CD4-positive, alpha-beta T cell (primary cell): ENCODE measurements around the gene HSD17B13. TPM values are rescaled to one million over a fixed set of nuclear protein-coding genes. Genes with fewer than 3 reads are reported as not detected.

Source experiments
- ATAC-seq: fragments of 200-7000 bp; cut with Tn5 transposase; one replicate; pipeline ENCODE4 v1.10.0; 2022; ENCODE audit warnings: mild to moderate bottlenecking; ENCODE audit not compliant: poor library complexity
- CTCF ChIA-PET: fragments of 350-600 bp; sonication (Branson Sonifier 250); formaldehyde crosslinking; loops from one replicate; lab custom pipeline; 2021; ENCODE audit warnings: antibody characterized with exemption, inconsistent platforms; lab: Charles Lee
- POLR2A ChIA-PET: fragments of 350-600 bp; sonication (Branson Sonifier 250); formaldehyde crosslinking; loops from one replicate; lab custom pipeline; 2021; ENCODE audit warnings: antibody characterized with exemption, inconsistent platforms; lab: Charles Lee
- DNase-seq, 14 experiments: peaks; one replicate each; pipeline ENCODE4 v3.0.0-alpha.2; 2013 to 2020; ENCODE audit warnings: mixed read lengths in 2 of 14
- H3K27ac ChIP-seq, 2 donors: one replicate each; pipeline versions ENCODE4 v1.5.1 to v1.7.0; 2013; ENCODE audit warnings: low read length in 2 of 2, low read depth in 1 of 2, mild to moderate bottlenecking in 1 of 2
- H3K27me3 ChIP-seq, 2 experiments: 1 replicate in 1 of 2; 2 replicates in 1 of 2; pipeline versions ENCODE4 v1.6.1 to v1.7.0; 2013; ENCODE audit warnings: low read length in 2 of 2, control low read depth in 1 of 2, mild to moderate bottlenecking in 1 of 2, moderate library complexity in 1 of 2; ENCODE audit not compliant: insufficient read depth in 2 of 2, control insufficient read depth in 1 of 2
- H3K36me3 ChIP-seq: one replicate; pipeline ENCODE4 v1.6.1; 2013; ENCODE audit warnings: low read length, control low read depth; ENCODE audit not compliant: insufficient read depth
- H3K4me1 ChIP-seq: one replicate; pipeline ENCODE4 v1.6.1; 2013; ENCODE audit warnings: low read length, control low read depth; ENCODE audit not compliant: insufficient read depth
- H3K4me3 ChIP-seq: one replicate; pipeline ENCODE4 v1.5.1; 2013; ENCODE audit warnings: mild to moderate bottlenecking, low read length, moderate library complexity
- H3K9me3 ChIP-seq, 2 experiments: 1 replicate in 1 of 2; 2 replicates in 1 of 2; pipeline versions ENCODE4 v1.6.1 to v1.7.0; 2013; ENCODE audit warnings: low read length in 2 of 2, mild to moderate bottlenecking in 2 of 2, control low read depth in 1 of 2, moderate library complexity in 1 of 2; ENCODE audit not compliant: control insufficient read depth in 1 of 2, insufficient read depth in 1 of 2
- H3K27ac Mint-ChIP-seq: one replicate; pipeline ENCODE4 v1.8.0; 2020; ENCODE audit warnings: mixed read lengths
- H3K27me3 Mint-ChIP-seq: one replicate; pipeline ENCODE4 v1.8.0; 2021; ENCODE audit warnings: mixed read lengths
- H3K36me3 Mint-ChIP-seq: one replicate; pipeline ENCODE4 v1.8.0; 2021; ENCODE audit warnings: low read depth, mixed read lengths
- H3K4me1 Mint-ChIP-seq: one replicate; pipeline ENCODE4 v1.8.0; 2021; ENCODE audit warnings: low read depth, mixed read lengths
- H3K4me3 Mint-ChIP-seq: one replicate; pipeline ENCODE4 v1.8.0; 2020; ENCODE audit warnings: mild to moderate bottlenecking, mixed read lengths
- H3K9me3 Mint-ChIP-seq: one replicate; pipeline ENCODE4 v1.8.0; 2020; ENCODE audit warnings: mixed read lengths
- CTCF ChIP-seq: fragments of 200-600 bp; IDR thresholded peaks from one replicate; pipeline ENCODE4 v1.8.0; 2022; ENCODE audit warnings: antibody characterized with exemption, mild to moderate bottlenecking
- intact Hi-C, 2 experiments: fragments of 100-400 bp; cut with DNase I in 1 of 2; cut with micrococcal nuclease in 1 of 2; formaldehyde crosslinking; loops; one replicate each; pipeline versions ENCODE4 v1.15.1 to v1.9.0; 2023 to 2025; cut with DNase I, micrococcal nuclease
- total RNA-seq, 174 experiments: library from RNA in 2 of 174; stranded (reverse) in 2 of 174; gene quantifications; one replicate each; pipeline ENCODE4 v1.2.3 and lab custom pipeline; 2021 to 2026

The HSD17B13 gene
- total RNA-seq, 2 experiments from 2014 or later: 0.17 to 0.27 TPM

- intact Hi-C loops: no loop called here
- no peaks in the 10 kb centered on the region for H3K27me3 ChIP-seq
- H3K27ac Mint-ChIP-seq: no peak overlapping the region
- no peak overlapping the region for H3K27ac ChIP-seq
- ATAC-seq (no peak), DNase-seq (no peak)
- H3K9me3 Mint-ChIP-seq: no peaks in the 10 kb centered on the region
- ChIA-PET POLR2A (no interaction called here), CTCF (no interaction called here)
- TF ChIP-seq CTCF: no peak
- no peaks in the 10 kb centered on the region for H3K36me3 Mint-ChIP-seq
- no peak overlapping the region for H3K4me3 ChIP-seq
- H3K36me3 ChIP-seq: peaks cover 4% of the 10 kb centered on the region
- H3K27me3 Mint-ChIP-seq: no peaks in the 10 kb centered on the region
- H3K9me3 ChIP-seq: no peaks in the 10 kb centered on the region
- H3K4me3 Mint-ChIP-seq: no peak overlapping the region
- H3K4me1 Mint-ChIP-seq: peaks cover 3% of the 10 kb centered on the region
- no peaks in the 10 kb centered on the region for H3K4me1 ChIP-seq
These were observed 13.1 kb downstream of the HSD17B13 start for GRCh38 chr4:87309625-87310024.

GRCh38 chr4:87306056-87306455, 16.6 kb downstream of the HSD17B13 start:
- Histone ChIP-seq H3K4me1 (no peaks in the 10 kb centered on the region), H3K36me3 (peaks cover 4% of the 10 kb centered on the region), H3K27ac (no peak overlapping the region), H3K27me3 (no peaks in the 10 kb centered on the region), H3K9me3 (no peaks in the 10 kb centered on the region), H3K4me3 (no peak overlapping the region)
- H3K36me3 Mint-ChIP-seq: no peaks in the 10 kb centered on the region
- intact Hi-C loops: no loop called here
- H3K4me3 Mint-ChIP-seq: no peak overlapping the region
- DNase-seq: no peak
- ATAC-seq: no peak
- TF ChIP-seq CTCF: no peak
- no peak overlapping the region for H3K27ac Mint-ChIP-seq
- ChIA-PET POLR2A (no interaction called here), CTCF (no interaction called here)
- H3K27me3 Mint-ChIP-seq: no peaks in the 10 kb centered on the region
- peaks cover 3% of the 10 kb centered on the region for H3K4me1 Mint-ChIP-seq
- H3K9me3 Mint-ChIP-seq: no peaks in the 10 kb centered on the region

GRCh38 chr4:87305562-87305961, 17.1 kb downstream of the HSD17B13 start:
- Mint-ChIP-seq H3K9me3 (no peaks in the 10 kb centered on the region), H3K27me3 (no peaks in the 10 kb centered on the region), H3K4me1 (peaks cover 3% of the 10 kb centered on the region), H3K27ac (no peak overlapping the region), H3K4me3 (no peak overlapping the region), H3K36me3 (no peaks in the 10 kb centered on the region)
- POLR2A ChIA-PET: no interaction called here
- ATAC-seq: no peak
- H3K4me3 ChIP-seq: no peak overlapping the region
- TF ChIP-seq CTCF: no peak
- DNase-seq: no peak
- no peak overlapping the region for H3K27ac ChIP-seq
- no peaks in the 10 kb centered on the region for H3K9me3 ChIP-seq
- H3K36me3 ChIP-seq: peaks cover 4% of the 10 kb centered on the region
- CTCF ChIA-PET: no interaction called here
- no peaks in the 10 kb centered on the region for H3K27me3 ChIP-seq
- no peaks in the 10 kb centered on the region for H3K4me1 ChIP-seq
- intact Hi-C loops: no loop called here
